Adrenal gland (tissue), 12 donors: ENCODE data around the gene MYPN. TPM values are rescaled to one million over a fixed set of nuclear protein-coding genes. Genes with fewer than 3 reads are reported as not detected.

Experiments
- DNase-seq, 7 donors: peaks; one replicate each; pipeline ENCODE4 v3.0.0-alpha.2; 2019 to 2020
- H3K27ac ChIP-seq, 5 donors: fragments of 200-600 bp; sonication (generic) in 4 of 5; 1 replicate in 3 of 5; 2 replicates in 2 of 5; pipeline versions ENCODE4 v1.5.1 to v1.8.0; 2016 to 2020; ENCODE audit warnings: mild to moderate bottlenecking in 1 of 5
- H3K27me3 ChIP-seq: fragments of 200-600 bp; 2 replicates; pipeline ENCODE4 v1.8.0; 2021
- H3K36me3 ChIP-seq, 2 donors: fragments of 200-600 bp; replicated peaks in 1 of 2; 1 replicate in 1 of 2; 2 replicates in 1 of 2; pipeline versions ENCODE4 v1.5.1 to v1.8.0; 2018 to 2022
- H3K4me1 ChIP-seq, 2 donors: fragments of 200-600 bp; replicated peaks in 1 of 2; 1 replicate in 1 of 2; 2 replicates in 1 of 2; pipeline versions ENCODE4 v1.5.1 to v1.8.0; 2018 to 2021
- H3K4me3 ChIP-seq, 4 donors: fragments of 200-600 bp; sonication (generic) in 3 of 4; one replicate each; pipeline ENCODE4 v1.5.1; 2016 to 2018
- H3K9me3 ChIP-seq, 3 donors: fragments of 200-600 bp; sonication (generic) in 1 of 3; replicated peaks in 1 of 3; 1 replicate in 2 of 3; 2 replicates in 1 of 3; pipeline versions ENCODE4 v1.5.1 to v1.8.0; 2016 to 2021
- POLR2A ChIP-seq, 2 donors: fragments of 450-650 bp; IDR thresholded peaks; one replicate each; pipeline ENCODE4 v1.6.1; 2017; ENCODE audit warnings: antibody characterized with exemption in 2 of 2, mild to moderate bottlenecking in 2 of 2, moderate library complexity in 1 of 2
- WGBS, 4 donors: extraction: QIAGEN DNeasy Blood & Tissue Kit in 2 of 4; methylation state at CpG; one replicate each; pipeline versions ENCODE4 v1.1.5 to v1.1.7; 2013 to 2017; 5-methylcytosine and 5-hydroxymethylcytosine counted together
- intact Hi-C, 2 donors: fragments of 100-400 bp; cut with DNase I; formaldehyde crosslinking; loops; one replicate each; pipeline versions ENCODE4 v1.14.1 to v1.15.0; 2022 to 2023
- polyA plus RNA-seq, 3 donors: library from polyadenylated mRNA; stranded (reverse); fragments of 200-250 nt in 2 of 3; fragments of 350-450 nt in 1 of 3; fragmentation: Illumina TruSeq in 1 of 3; extraction: RNeasy Lipid Tissue Mini Kit (QIAGEN cat#74804) in 1 of 3; gene quantifications; one replicate each; pipeline ENCODE4 v1.2.3, GENCODE V29; 2013 to 2014
- total RNA-seq, 9 donors: library from RNA; depleted of rRNA in 4 of 9; stranded (reverse); fragments of >200 nt in 4 of 9; fragments of 120-200 nt in 1 of 9; fragmentation: NEBNext Ultra II Directional in 1 of 9; extraction: Animal tissue kit (Norgen Biotek cat#: 25700) in 1 of 9; gene quantifications; one replicate each; pipeline versions ENCODE4 v1.1.0 to v1.2.4, GENCODE V29; 2013 to 2023
- TF ChIP-seq, protein P1 (sequence below), 6 experiments: fragments of 450-650 bp in 4 of 6; fragments of 200-600 bp in 2 of 6; sonication (generic) in 1 of 6; IDR thresholded peaks; 1 replicate in 5 of 6; 2 replicates in 1 of 6; pipeline versions ENCODE4 v1.5.1 to v1.8.0; 2016 to 2021; ENCODE audit warnings: antibody characterized with exemption in 6 of 6, mild to moderate bottlenecking in 2 of 6, moderate library complexity in 1 of 6
- donor health status: healthy with polysubstance abuse.
- donor health status: Bipolar disorder and iron deficiency.
- donor health status: DM: yes; HTN: yes; CAD: no.
- donor health status: DM: no; HTN: no; CAD: no.
- donor health status: DM: no; HTN: no; CAD: no.
- donor health status: DM: yes; HTN: yes; CAD: no.

The MYPN gene
- total and polyA plus RNA-seq, 12 donors, result 0.10 to 1.9 (median 0.31) TPM; not detected in 2

DNA sequence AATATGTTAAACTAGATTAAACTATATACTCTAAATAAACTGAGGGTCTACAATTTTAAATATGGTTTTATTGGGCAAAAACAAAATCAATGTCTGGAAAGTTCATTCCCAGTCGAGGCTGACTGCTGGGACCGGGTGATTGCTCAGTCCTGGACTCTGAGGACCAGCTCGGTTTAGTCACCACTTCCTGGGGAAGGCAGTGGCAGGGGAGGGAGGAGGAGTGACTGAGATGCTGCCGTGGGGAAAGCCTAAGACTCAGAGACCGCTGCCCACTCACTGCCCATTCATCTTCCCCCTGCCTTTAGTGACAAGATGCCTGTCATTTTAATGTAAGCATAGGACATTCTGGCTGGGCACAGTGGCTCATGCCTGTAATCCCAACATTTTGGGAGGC is 93.7 kb downstream of the MYPN start:
- no peaks in the 10 kb centered on the region for H3K36me3 ChIP-seq
- no peaks in the 10 kb centered on the region for H3K9me3 ChIP-seq
- H3K4me1 ChIP-seq, result no peaks in the 10 kb centered on the region
- 15 to 27% (median 22%) methylated on average over 4 to 5 of the region's 5 CpGs for WGBS, 4 donors
- TF ChIP-seq POLR2A (IDR thresholded peaks at IDR 0.05), result no peak
- TF ChIP-seq, protein P1, sequence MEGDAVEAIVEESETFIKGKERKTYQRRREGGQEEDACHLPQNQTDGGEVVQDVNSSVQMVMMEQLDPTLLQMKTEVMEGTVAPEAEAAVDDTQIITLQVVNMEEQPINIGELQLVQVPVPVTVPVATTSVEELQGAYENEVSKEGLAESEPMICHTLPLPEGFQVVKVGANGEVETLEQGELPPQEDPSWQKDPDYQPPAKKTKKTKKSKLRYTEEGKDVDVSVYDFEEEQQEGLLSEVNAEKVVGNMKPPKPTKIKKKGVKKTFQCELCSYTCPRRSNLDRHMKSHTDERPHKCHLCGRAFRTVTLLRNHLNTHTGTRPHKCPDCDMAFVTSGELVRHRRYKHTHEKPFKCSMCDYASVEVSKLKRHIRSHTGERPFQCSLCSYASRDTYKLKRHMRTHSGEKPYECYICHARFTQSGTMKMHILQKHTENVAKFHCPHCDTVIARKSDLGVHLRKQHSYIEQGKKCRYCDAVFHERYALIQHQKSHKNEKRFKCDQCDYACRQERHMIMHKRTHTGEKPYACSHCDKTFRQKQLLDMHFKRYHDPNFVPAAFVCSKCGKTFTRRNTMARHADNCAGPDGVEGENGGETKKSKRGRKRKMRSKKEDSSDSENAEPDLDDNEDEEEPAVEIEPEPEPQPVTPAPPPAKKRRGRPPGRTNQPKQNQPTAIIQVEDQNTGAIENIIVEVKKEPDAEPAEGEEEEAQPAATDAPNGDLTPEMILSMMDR (IDR thresholded peaks at IDR 0.05), result no peak
- no peak overlapping the region for H3K27ac ChIP-seq
- intact Hi-C loops, result loop anchor here in 1 of 2 donors (10.0 kb wide), 1 partner anchor 348 kb away; no protein-coding TSS in a partner anchor
- H3K27me3 ChIP-seq, result no peaks in the 10 kb centered on the region
- no peak overlapping the region for H3K4me3 ChIP-seq
- peak in 5 of 7 donors; percentile 22 to 55 (median 34) for DNase-seq

DNA sequence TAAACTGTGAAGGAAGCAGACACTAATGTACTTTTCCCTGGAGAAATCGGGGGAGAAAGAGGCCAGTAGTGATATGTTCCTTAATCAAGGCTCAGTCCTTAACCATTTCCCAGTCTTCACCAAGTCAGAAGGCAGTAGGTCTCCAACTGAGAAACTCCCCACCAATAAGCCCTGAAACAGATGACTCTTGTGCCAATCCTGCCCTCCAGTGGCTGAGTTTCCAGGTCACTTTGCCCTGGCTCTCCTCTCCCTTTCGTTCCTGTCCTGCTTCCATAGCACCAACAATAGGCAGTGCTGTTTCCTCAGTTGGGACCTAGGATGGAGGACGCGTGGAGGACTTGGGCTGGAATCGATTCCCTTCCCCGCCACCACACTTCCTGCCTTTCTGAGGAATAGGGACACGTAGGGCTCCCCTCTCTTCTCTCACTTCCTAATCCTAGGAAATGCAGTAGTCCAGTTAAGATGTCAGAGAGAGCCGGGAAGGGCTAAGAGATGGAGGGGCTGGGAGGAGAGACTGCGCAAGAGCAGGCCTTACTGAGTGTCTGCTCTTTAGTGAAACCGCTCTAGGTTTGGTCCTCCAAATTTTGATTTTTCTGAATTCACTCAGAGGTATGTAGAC is 99.2 kb downstream of the MYPN start:
- no peak overlapping the region for H3K27ac ChIP-seq
- TF ChIP-seq POLR2A (IDR thresholded peaks at IDR 0.05), result no peak
- TF ChIP-seq, protein P1 (IDR thresholded peaks at IDR 0.05), result peak; percentile 42 to 82 (median 64)
- no peaks in the 10 kb centered on the region for H3K4me1 ChIP-seq
- 42 to 47% (median 43%) methylated on average over 10 of the region's 10 CpGs for WGBS, 4 donors
- no peaks in the 10 kb centered on the region for H3K36me3 ChIP-seq
- intact Hi-C loops, result loop anchor here in 1 of 2 donors (5.0 to 10.0 kb wide), 2 partner anchors 126 to 354 kb away; no protein-coding TSS in a partner anchor
- no peaks in the 10 kb centered on the region for H3K27me3 ChIP-seq
- peak; percentile 66 to 83 (median 77) for DNase-seq
- no peak overlapping the region for H3K4me3 ChIP-seq
- no peaks in the 10 kb centered on the region for H3K9me3 ChIP-seq

DNA sequence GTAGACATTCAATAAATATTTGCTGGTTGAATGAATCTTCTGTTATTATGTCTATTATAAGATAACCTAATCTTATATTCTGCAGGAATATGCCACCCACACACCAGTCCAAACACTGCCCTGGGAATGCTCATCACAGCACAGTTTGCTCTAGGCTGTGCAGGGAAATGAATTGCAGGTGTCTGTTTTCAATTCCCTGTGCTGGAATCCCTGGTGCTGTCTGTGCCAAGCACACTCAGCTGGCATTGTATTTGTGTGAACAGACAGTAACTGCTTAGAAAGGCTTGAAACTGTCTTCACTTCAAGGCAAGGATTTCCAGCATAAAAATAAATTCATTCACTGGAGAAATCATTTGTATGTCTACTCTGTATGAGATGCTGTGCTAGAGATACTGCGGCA is 102.4 kb downstream of the MYPN start:
- Histone ChIP-seq H3K27me3 (no peaks in the 10 kb centered on the region), H3K9me3 (no peaks in the 10 kb centered on the region), H3K4me3 (no peak overlapping the region), H3K4me1 (no peaks in the 10 kb centered on the region), H3K36me3 (no peaks in the 10 kb centered on the region), H3K27ac (no peak overlapping the region)
- no peak for TF ChIP-seq POLR2A (IDR thresholded peaks at IDR 0.05)
- TF ChIP-seq, protein P1 (IDR thresholded peaks at IDR 0.05), result no peak
- 60 to 79% (median 65%) methylated on average over 1 of the region's 1 CpG for WGBS, 4 donors
- intact Hi-C loops, result loop anchor here (5.0 to 10.0 kb wide), 2 partner anchors 93 to 136 kb away; no protein-coding TSS in a partner anchor
- no peak for DNase-seq

DNA sequence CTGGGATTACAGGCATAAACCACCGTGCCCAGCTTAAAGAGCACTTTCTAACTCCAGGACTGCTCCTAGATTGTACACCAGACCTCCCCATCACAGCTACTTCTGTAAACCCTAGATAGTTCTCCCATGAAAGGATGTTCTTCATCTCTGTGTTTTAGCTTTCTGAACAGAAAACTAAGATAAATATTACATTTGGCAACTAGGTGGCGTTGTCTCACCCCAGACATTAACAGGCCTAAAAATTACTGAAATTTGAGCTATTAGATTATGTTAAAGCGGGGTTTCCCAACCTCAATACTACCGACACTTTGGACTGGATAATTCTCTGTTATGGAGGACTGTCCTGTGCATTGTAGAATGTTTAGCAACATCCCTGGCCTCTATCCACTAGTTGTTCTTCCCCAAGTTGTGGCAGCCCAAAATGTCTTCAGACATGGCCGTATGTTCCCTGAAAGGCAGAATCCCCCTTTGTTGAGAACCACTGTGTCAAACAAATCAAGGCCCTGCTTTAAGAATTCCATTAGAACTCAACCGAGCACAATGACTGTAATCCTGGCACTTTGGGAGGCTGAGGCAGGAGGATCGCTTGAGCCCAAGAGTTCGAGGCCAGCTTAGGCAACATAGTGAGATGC is 103.5 kb downstream of the MYPN start:
- Histone ChIP-seq H3K9me3 (no peaks in the 10 kb centered on the region), H3K4me1 (no peaks in the 10 kb centered on the region), H3K27ac (no peak overlapping the region), H3K36me3 (no peaks in the 10 kb centered on the region), H3K27me3 (no peaks in the 10 kb centered on the region), H3K4me3 (no peak overlapping the region)
- intact Hi-C loops, result loop anchor here (5.0 to 10.0 kb wide), 2 partner anchors 92 to 134 kb away; no protein-coding TSS in a partner anchor
- no peak for DNase-seq
- TF ChIP-seq POLR2A (IDR thresholded peaks at IDR 0.05), result no peak
- TF ChIP-seq, protein P1 (IDR thresholded peaks at IDR 0.05), result peak; percentile 49 to 72 (median 66)
- 46 to 54% (median 50%) methylated on average over 8 of the region's 8 CpGs for WGBS, 4 donors
